Measurements from ENCODE around the gene SLC27A1. TPM values are rescaled to one million over a fixed set of nuclear protein-coding genes. Genes with fewer than 3 reads are reported as not detected.

SLC27A1 gene
- total RNA-seq, 1 donor from 2014 or later: 22.1 TPM

DNA sequence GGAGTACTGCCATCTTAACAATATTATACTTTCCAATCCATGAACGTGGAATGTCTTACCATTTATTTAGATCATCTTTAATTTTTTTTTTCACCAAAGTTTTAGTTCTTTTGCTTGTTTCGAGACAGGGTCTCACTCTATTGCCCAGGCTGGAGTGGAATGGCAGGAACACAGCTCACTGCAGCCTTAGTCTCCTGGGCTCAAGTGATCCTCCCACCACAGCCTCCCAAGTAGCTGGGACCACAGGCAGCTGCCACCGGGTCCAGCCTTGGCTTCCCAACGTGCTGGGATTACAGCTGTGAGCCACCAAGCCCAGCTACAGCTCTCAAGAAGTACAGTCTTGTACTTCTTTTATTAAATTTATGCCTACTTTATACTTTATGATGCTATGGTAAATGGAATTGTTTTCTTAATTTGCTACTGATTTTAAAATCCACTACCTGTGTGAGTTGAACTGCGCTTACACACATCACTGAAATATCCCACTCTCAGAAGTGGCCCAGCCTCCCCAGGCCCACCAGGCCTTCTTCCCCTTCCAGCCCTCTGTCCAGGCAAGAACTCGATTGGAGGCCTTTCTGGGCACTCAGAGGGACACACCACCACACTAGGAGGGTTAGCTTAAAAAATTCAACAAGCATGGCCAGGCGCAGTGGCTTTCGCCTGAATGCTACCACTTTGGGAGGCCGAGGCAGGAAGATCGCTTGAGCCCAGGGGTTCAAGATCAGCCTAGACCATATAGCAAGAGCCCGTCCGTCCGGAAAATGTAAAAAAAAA is 40.1 kb downstream of the SLC27A1 start:
- H3K4me3 ChIP-seq: peak overlapping the region; percentile 91
- TF ChIP-seq, protein P1, sequence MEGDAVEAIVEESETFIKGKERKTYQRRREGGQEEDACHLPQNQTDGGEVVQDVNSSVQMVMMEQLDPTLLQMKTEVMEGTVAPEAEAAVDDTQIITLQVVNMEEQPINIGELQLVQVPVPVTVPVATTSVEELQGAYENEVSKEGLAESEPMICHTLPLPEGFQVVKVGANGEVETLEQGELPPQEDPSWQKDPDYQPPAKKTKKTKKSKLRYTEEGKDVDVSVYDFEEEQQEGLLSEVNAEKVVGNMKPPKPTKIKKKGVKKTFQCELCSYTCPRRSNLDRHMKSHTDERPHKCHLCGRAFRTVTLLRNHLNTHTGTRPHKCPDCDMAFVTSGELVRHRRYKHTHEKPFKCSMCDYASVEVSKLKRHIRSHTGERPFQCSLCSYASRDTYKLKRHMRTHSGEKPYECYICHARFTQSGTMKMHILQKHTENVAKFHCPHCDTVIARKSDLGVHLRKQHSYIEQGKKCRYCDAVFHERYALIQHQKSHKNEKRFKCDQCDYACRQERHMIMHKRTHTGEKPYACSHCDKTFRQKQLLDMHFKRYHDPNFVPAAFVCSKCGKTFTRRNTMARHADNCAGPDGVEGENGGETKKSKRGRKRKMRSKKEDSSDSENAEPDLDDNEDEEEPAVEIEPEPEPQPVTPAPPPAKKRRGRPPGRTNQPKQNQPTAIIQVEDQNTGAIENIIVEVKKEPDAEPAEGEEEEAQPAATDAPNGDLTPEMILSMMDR (IDR thresholded peaks at IDR 0.05): no peak
- TF ChIP-seq POLR2A (IDR thresholded peaks at IDR 0.05) (no peak), POLR2AphosphoS5 (IDR thresholded peaks at IDR 0.05; ENCODE audit: insufficient read depth in 1 of 2, low read depth in 1 of 2) (no peak)
- no peaks in the 10 kb centered on the region for H3K36me3 ChIP-seq
- intact Hi-C loops (cut with DNase I): no loop called here
- H3K27ac ChIP-seq: peak overlapping the region; percentile 98
- DNase-seq (ENCODE audit: extremely low spot score in 2 of 2): no peak
- H3K4me1 ChIP-seq: peaks cover 43% of the 10 kb centered on the region
- H3K9me3 ChIP-seq: no peaks in the 10 kb centered on the region
- H3K27me3 ChIP-seq: no peaks in the 10 kb centered on the region

DNA sequence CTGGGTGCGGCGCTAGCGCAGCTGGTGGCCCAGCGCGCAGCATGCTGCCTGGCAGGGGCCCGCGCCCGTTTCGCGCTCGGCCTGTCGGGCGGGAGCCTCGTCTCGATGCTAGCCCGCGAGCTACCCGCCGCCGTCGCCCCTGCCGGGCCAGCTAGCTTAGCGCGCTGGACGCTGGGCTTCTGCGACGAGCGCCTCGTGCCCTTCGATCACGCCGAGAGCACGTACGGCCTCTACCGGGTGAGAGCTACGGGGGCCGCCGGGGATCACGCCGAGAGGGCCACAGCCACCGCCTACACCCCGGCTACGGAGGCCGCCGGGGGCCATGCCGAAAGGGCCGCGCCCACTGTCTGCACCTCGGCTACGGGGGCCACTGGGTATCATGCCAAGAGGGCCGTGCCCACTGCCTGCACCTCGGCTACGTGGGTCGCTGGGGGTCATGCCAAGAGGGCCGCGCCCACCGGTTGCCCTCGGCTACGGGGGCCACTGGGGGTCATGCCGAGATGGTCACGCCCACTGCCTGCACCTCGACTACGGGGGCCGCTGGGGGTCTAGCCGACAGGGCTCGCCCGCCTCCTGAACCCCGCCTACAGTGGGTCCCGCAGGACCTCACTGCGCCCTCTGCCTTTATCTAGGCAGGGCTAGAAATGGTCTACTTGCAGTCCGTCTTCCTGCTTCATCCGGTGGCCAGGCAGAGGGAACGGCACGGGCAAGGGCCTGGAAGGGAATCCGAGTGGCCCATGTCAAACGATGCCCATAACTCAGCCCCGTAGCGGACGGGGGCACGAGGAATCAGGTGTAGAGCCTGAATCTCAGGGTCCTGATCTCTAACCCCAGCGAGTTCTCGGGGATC is 41.6 kb downstream of the SLC27A1 start:
- DNase-seq (ENCODE audit: extremely low spot score in 2 of 2): peak in 1 of 2 donors; percentile 93
- peak overlapping the region; percentile 91 for H3K4me3 ChIP-seq
- H3K27me3 ChIP-seq: no peaks in the 10 kb centered on the region
- no peaks in the 10 kb centered on the region for H3K9me3 ChIP-seq
- H3K4me1 ChIP-seq: peaks cover 43% of the 10 kb centered on the region
- TF ChIP-seq POLR2AphosphoS5 (IDR thresholded peaks at IDR 0.05; ENCODE audit: insufficient read depth in 1 of 2, low read depth in 1 of 2): peak; percentile 17 to 85
- TF ChIP-seq, protein P1 (IDR thresholded peaks at IDR 0.05): peak in 2 of 3 experiments; percentile 4 to 15
- TF ChIP-seq POLR2A (IDR thresholded peaks at IDR 0.05): no peak
- H3K36me3 ChIP-seq: peaks cover 0 to 12% of the 10 kb centered on the region in 2 donors
- intact Hi-C loops (cut with DNase I): no loop called here
- peak overlapping the region; percentile 98 for H3K27ac ChIP-seq

DNA sequence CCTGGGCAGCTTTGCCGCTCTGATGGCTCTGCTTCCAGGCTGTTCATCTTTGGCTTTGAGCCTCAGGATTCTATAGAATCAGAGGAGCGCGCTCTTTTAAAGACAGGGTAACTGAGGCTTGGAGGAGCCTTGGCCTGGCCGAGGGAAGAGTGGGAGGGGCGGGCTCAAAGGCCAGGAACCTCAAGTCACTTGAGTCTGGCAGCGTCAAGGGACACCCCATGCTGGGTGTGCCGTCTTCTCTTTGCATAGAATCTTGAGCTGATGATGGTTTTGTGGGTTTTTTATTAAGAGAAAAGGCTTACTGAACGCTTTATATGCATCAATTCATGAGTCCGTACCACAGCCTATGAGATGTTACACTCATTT is 42.2 kb downstream of the SLC27A1 start:
- peaks cover 43% of the 10 kb centered on the region for H3K4me1 ChIP-seq
- peaks cover 0 to 18% of the 10 kb centered on the region in 2 donors for H3K36me3 ChIP-seq
- peaks cover 4% of the 10 kb centered on the region for H3K9me3 ChIP-seq
- TF ChIP-seq POLR2A (IDR thresholded peaks at IDR 0.05): no peak
- TF ChIP-seq, protein P1 (IDR thresholded peaks at IDR 0.05): no peak
- no peak for TF ChIP-seq POLR2AphosphoS5 (IDR thresholded peaks at IDR 0.05; ENCODE audit: insufficient read depth in 1 of 2, low read depth in 1 of 2)
- H3K27me3 ChIP-seq: no peaks in the 10 kb centered on the region
- intact Hi-C loops (cut with DNase I): no loop called here
- no peak for DNase-seq (ENCODE audit: extremely low spot score in 2 of 2)
- peak overlapping the region; percentile 91 for H3K4me3 ChIP-seq
- H3K27ac ChIP-seq: peak overlapping the region; percentile 98

DNA sequence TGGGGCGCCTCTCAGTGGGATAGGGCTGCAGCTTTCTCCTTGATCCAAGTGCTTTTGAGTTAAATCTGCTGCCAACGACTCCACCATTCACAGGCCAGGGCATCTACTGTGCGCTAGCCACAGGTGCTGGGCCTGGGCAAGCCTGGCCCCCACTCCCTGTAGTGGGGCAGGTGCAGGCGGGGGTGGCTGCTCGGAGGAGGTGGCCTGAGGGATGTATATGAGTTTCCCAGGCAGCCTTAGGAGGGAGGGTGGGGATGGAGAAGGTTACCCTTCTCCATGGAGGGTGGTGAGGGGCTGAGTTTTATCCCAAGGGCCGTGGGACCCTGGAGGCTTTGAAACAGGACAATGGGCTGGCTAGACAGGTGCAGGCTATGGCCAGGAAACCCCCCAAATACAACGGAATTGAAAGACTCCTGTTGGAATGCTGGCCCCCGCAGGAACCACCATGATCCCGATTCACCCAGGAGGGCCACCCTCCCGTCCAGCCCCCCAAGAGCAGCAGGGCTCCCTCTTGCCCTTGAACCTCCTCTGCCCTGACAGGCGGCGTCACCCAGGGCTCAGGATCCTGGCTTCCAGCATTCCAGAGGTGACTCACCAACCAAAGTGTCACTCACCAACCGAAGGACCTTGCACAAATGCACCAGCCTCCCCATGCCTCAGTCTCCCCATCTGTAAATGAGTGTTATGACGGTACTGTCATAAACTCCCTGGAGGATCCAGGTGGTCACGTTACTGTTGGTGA is 45.3 kb downstream of the SLC27A1 start:
- no peak for DNase-seq (ENCODE audit: extremely low spot score in 2 of 2)
- Histone ChIP-seq H3K4me1 (peaks cover 13% of the 10 kb centered on the region), H3K36me3 (peaks cover 0 to 28% of the 10 kb centered on the region in 2 donors), H3K27ac (no peak overlapping the region), H3K4me3 (no peak overlapping the region), H3K9me3 (peaks cover 10% of the 10 kb centered on the region), H3K27me3 (no peaks in the 10 kb centered on the region)
- TF ChIP-seq POLR2A (IDR thresholded peaks at IDR 0.05): no peak
- TF ChIP-seq, protein P1 (IDR thresholded peaks at IDR 0.05): no peak
- TF ChIP-seq POLR2AphosphoS5 (IDR thresholded peaks at IDR 0.05; ENCODE audit: insufficient read depth in 1 of 2, low read depth in 1 of 2): no peak
- intact Hi-C loops (cut with DNase I): no loop called here

Data from vagina (tissue), 2 donors.